H1 (cell line): ENCODE measurements around the gene GRIFIN.
A peak's percentile ranks its signal among the peaks of the same experiment; 100 is the strongest.

ENCODE experiments used
- ATF2 ChIP-seq: IDR thresholded peaks from 2 replicates; pipeline ENCODE4 v1.6.1; 2012; ENCODE audit warnings: low read length, inconsistent platforms
- BRCA1 ChIP-seq: IDR thresholded peaks from 2 replicates; pipeline ENCODE4 v1.6.1; 2012; ENCODE audit warnings: low read depth, low read length, improper control_type of control experiment
- CHD1 ChIP-seq: IDR thresholded peaks from 2 replicates; pipeline ENCODE4 v1.6.1; 2012; ENCODE audit warnings: low read depth, low read length, improper control_type of control experiment
- POLR2A ChIP-seq, 2 experiments: IDR thresholded peaks; 1 replicate in 1 of 2; 2 replicates in 1 of 2; pipeline ENCODE4 v1.6.1; 2011; ENCODE audit warnings: low read depth in 2 of 2, low read length in 2 of 2, mild to moderate bottlenecking in 2 of 2; ENCODE audit errors: control extremely low read depth in 1 of 2
- POLR2AphosphoS5 ChIP-seq: IDR thresholded peaks from 2 replicates; pipeline ENCODE4 v1.6.1; 2011; ENCODE audit warnings: low read depth, low read length
- POU5F1 ChIP-seq: IDR thresholded peaks from 2 replicates; pipeline ENCODE4 v1.6.1; 2011; ENCODE audit warnings: low read depth, mild to moderate bottlenecking, low read length, moderate library complexity
- RNF2 ChIP-seq: fragments of 200-900, 300-1000 bp; sonication (generic); IDR thresholded peaks from 2 replicates; pipeline ENCODE4 v1.7.1; 2016; ENCODE audit warnings: borderline replicate concordance, low read depth, mild to moderate bottlenecking, antibody characterized with exemption, low read length; ENCODE audit not compliant: poor library complexity, severe bottlenecking; ENCODE audit errors: missing control alignments
- SP2 ChIP-seq: IDR thresholded peaks from 2 replicates; pipeline ENCODE4 v1.6.1; 2012; ENCODE audit warnings: mild to moderate bottlenecking, low read length, inconsistent platforms
- TAF1 ChIP-seq: IDR thresholded peaks from 2 replicates; pipeline ENCODE4 v1.6.1; 2011; ENCODE audit warnings: mild to moderate bottlenecking, low read depth, low read length
- YY1 ChIP-seq: IDR thresholded peaks from 2 replicates; pipeline ENCODE4 v1.6.1; 2011; ENCODE audit warnings: low read depth, mild to moderate bottlenecking, low read length
- TF ChIP-seq, protein P1 (sequence below), 3 experiments: IDR thresholded peaks; 1 replicate in 2 of 3; 2 replicates in 1 of 3; pipeline versions ENCODE4 v1.5.1 to v1.6.1; 2011; ENCODE audit warnings: low read length in 3 of 3, mild to moderate bottlenecking in 3 of 3, inconsistent platforms in 2 of 3, low read depth in 1 of 3, moderate library complexity in 1 of 3; ENCODE audit not compliant: insufficient read depth in 1 of 3; ENCODE audit errors: control extremely low read depth in 1 of 3

- TF ChIP-seq, protein P1, sequence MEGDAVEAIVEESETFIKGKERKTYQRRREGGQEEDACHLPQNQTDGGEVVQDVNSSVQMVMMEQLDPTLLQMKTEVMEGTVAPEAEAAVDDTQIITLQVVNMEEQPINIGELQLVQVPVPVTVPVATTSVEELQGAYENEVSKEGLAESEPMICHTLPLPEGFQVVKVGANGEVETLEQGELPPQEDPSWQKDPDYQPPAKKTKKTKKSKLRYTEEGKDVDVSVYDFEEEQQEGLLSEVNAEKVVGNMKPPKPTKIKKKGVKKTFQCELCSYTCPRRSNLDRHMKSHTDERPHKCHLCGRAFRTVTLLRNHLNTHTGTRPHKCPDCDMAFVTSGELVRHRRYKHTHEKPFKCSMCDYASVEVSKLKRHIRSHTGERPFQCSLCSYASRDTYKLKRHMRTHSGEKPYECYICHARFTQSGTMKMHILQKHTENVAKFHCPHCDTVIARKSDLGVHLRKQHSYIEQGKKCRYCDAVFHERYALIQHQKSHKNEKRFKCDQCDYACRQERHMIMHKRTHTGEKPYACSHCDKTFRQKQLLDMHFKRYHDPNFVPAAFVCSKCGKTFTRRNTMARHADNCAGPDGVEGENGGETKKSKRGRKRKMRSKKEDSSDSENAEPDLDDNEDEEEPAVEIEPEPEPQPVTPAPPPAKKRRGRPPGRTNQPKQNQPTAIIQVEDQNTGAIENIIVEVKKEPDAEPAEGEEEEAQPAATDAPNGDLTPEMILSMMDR (IDR thresholded peaks at IDR 0.05; ENCODE audit: control extremely low read depth in 1 of 3, insufficient read depth in 1 of 3, low read depth in 1 of 3, low read length in 3 of 3), result no peak
- TF ChIP-seq BRCA1 (no peak), TAF1 (peak; percentile 88), YY1 (peak; percentile 9; the same call in 1 of the 2 replicates), POLR2A (IDR thresholded peaks at IDR 0.05; ENCODE audit: control extremely low read depth in 1 of 2, low read depth in 2 of 2, low read length in 2 of 2) (peak in 1 of 2 experiments; percentile 90; a peak in 2 of 3 replicates), ATF2 (no peak), SP2 (no peak), POLR2AphosphoS5 (peak; percentile 92), CHD1 (no peak), RNF2 (no peak), POU5F1 (no peak)
Observed at GRCh38 chr7:2519119-2519930, 43.1 kb upstream of the GRIFIN start, which contains the start of gene LFNG.
